ENCODE results near the gene ZBED1.

Gene ZBED1

GRCh38 chrX:2497961-2498780, 2.6 kb downstream of the ZBED1 start:
- no peak for TF ChIP-seq CTCF (conservative IDR thresholded peaks at IDR 0.05; ENCODE audit: low read depth, low read length)
- DNase-seq (ENCODE audit: low read depth) = peak; percentile 52
- peak overlapping the region; percentile 76 for H3K4me3 ChIP-seq (ENCODE audit: low read depth, low read length)

DNA sequence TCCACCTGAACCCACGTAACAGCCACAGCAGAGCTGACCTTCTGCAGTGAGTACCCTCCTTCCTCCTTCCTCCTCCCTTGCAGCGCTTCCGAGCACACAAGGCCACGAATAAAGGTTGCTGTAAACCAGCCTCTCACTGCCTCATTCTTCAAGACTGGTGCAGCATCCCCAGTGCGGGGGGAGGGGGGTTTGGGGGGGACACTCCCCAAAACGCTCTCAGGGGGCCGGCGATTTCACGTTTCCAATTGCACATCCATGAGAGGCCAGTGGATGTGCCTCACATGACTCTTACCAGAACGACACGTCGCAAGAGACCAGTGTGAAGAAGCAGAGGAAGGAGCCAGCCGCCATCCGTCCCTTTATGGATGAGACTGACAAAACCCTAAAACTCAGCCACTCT, 5.2 kb downstream of the ZBED1 start:
- no peak overlapping the region for H3K4me3 ChIP-seq (ENCODE audit: low read depth, low read length)
- TF ChIP-seq CTCF (conservative IDR thresholded peaks at IDR 0.05; ENCODE audit: low read depth, low read length) = no peak
- DNase-seq (ENCODE audit: low read depth) = no peak

DNA sequence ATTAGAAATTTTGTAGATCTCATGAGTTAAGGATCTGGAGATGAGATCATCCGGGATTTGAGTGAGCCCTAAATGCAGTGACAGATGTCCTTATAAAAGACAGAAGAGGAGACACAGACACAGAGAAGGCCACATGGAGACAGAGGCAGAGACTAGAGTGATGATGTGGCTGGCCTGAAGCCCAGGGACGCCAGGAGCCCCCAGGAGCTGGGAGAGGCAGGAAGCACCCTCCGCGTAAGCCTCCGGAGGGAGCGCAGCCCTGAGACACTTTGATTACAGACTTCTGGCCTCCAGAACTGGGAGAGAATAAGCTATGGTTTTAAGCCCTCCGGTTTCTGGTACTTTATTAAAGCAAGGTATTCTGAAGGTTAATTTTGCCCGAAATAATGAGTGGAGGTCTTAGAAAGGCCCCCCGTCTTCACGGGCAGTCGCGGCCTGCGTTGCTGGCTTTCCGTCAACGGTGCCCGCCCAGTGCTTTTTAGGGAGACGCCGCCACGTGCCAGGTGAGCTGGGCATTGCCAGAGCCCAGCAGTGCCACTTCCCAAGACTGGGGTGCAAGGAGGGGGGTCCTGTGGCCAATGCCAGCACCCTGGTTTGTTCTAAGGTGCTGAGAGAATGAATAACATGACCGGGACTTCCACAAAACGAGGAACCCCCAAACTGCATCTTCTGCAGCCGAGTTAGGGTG, 8.1 kb downstream of the ZBED1 start:
- DNase-seq (ENCODE audit: low read depth) = no peak

GRCh38 chrX:2490634-2491033, 10.1 kb downstream of the ZBED1 start:
- no peak for TF ChIP-seq CTCF (conservative IDR thresholded peaks at IDR 0.05; ENCODE audit: low read depth, low read length)
- H3K4me3 ChIP-seq (ENCODE audit: low read depth, low read length) = no peak overlapping the region
- no peak for DNase-seq (ENCODE audit: low read depth)

More for the DNA sequence above, 8.1 kb downstream of the ZBED1 start:
- H3K4me3 ChIP-seq (ENCODE audit: low read depth, low read length) = no peak overlapping the region
- TF ChIP-seq CTCF (conservative IDR thresholded peaks at IDR 0.05; ENCODE audit: low read depth, low read length) = no peak

DNA sequence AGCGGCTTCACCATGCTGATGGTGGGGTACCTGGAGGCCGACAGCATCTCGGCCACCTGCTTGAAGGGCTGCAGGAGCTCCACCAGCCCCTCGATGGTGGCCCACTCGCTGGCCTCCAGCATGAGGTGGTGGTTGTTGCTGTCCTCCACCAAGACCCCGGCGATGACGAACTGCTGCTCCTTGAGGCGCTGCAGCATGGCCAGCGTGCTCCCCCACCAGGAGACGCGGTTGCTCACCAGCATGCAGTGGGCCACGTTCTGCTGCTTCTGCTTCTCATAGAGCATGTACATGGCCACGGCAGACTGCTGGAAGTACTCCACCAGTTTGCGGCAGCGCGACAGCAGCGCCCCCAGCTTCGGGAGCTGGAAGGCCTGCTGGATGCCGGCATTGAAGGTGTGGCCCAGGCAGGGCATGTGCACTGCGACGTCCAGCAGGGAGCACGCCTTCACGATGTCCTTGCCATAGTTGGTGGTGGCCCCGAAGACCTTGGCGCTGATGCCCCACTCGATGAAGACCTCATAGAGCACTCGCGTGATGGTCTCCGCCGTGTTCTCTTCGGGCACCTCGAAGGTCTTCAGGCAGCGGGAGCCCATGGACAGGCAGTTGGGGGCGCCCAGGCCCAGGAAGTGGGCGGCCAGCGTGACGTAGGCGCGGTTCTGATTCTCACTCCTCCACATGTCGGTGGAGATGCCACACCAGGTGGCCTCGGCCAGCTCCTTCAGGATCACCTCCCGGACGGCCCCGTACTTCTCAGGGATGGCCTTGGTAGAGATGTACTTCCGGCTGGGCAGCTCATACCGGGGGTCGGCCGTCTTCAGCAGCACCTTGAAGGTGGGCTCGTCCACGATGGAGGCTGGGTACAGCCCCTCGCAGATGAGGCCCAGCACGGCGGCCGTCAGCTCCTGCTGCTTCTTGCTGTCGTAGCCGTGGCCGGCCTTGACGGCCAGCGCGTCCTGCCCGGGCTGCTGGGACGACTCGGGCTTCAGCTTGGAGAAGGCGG, 11.0 kb downstream of the ZBED1 start:
- TF ChIP-seq CTCF (conservative IDR thresholded peaks at IDR 0.05; ENCODE audit: low read depth, low read length) = no peak
- no peak for DNase-seq (ENCODE audit: low read depth)
- no peak overlapping the region for H3K4me3 ChIP-seq (ENCODE audit: low read depth, low read length)

- TF ChIP-seq CTCF (conservative IDR thresholded peaks at IDR 0.05; ENCODE audit: low read depth, low read length) = no peak
- DNase-seq (ENCODE audit: low read depth) = no peak
- H3K4me3 ChIP-seq (ENCODE audit: low read depth, low read length) = no peak overlapping the region
These were observed 12.0 kb downstream of the ZBED1 start for GRCh38 chrX:2488621-2489285.

Measured in choroid plexus epithelial cell (primary cell).